Progenitor cell of endocrine pancreas (in vitro differentiated cells): ENCODE data around the gene OXGR1. TPM values are rescaled to one million over a fixed set of nuclear protein-coding genes. Genes with fewer than 3 reads are reported as not detected.

ENCODE experiments used
- DNase-seq: peaks from one replicate; pipeline ENCODE4 v3.0.0; 2021; ENCODE audit warnings: low spot score; ENCODE audit not compliant: unreplicated experiment
- H3K27ac Mint-ChIP-seq: 2 replicates; pipeline ENCODE4 v1.8.0; 2021; ENCODE audit warnings: mild to moderate bottlenecking, moderate library complexity, mixed read lengths
- H3K27me3 Mint-ChIP-seq: 2 replicates; pipeline ENCODE4 v1.8.0; 2021; ENCODE audit warnings: mixed read lengths
- H3K36me3 Mint-ChIP-seq: 2 replicates; pipeline ENCODE4 v1.8.0; 2022; ENCODE audit warnings: mixed read lengths; ENCODE audit not compliant: insufficient read depth
- H3K4me1 Mint-ChIP-seq: 2 replicates; pipeline ENCODE4 v1.8.0; 2021; ENCODE audit warnings: low read depth, mixed read lengths
- H3K4me3 Mint-ChIP-seq: 2 replicates; pipeline ENCODE4 v1.8.0; 2021; ENCODE audit warnings: low read depth, mild to moderate bottlenecking, moderate library complexity, mixed read lengths
- H3K9me3 Mint-ChIP-seq: 2 replicates; pipeline ENCODE4 v1.8.0; 2021; ENCODE audit warnings: low read depth, mixed read lengths
- total RNA-seq: library from RNA; stranded (reverse); gene quantifications from 2 replicates; pipeline ENCODE4 v1.2.1, GENCODE V29; 2021
- TF ChIP-seq, protein P1 (sequence below): fragments of 200-600 bp; sonication (generic); IDR thresholded peaks from one replicate; pipeline ENCODE4 v1.5.0; 2021; ENCODE audit warnings: antibody characterized with exemption, mild to moderate bottlenecking; ENCODE audit not compliant: unreplicated experiment

Gene OXGR1
- total RNA-seq, 1 donor from 2014 or later: not detected

DNA sequence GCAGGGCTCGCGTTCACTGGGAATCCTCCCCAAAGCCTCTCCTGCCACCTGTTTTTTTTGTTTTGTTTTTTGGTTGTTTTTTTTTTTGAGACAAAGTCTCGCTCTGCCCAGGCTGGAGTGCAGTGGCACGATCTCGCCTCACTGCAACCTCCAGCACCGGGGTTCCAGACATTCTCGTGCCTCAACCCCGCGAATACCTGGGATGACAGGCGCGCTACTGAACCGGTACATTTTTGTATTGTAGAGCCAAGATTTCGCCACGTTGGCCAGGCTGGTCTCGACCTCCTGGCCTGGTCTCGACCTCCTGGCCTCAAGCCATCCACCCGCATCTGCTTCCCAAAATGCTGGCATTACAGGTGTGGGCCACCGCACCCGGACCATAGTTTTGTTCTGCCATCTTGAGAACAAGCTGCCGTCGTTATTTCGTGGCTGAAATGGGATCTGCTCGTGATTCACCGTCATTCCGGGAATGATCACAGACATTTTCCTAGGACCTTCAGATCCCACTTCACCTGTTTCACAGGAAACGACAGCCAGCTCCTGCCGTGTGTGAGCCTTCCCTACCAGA, 46.8 kb downstream of the OXGR1 start:
- Mint-ChIP-seq H3K4me3 (no peak overlapping the region), H3K27me3 (peaks cover 33% of the 10 kb centered on the region), H3K27ac (no peak overlapping the region), H3K36me3 (no peaks in the 10 kb centered on the region), H3K9me3 (peaks cover 7% of the 10 kb centered on the region), H3K4me1 (peaks cover 4% of the 10 kb centered on the region)
- TF ChIP-seq, protein P1, sequence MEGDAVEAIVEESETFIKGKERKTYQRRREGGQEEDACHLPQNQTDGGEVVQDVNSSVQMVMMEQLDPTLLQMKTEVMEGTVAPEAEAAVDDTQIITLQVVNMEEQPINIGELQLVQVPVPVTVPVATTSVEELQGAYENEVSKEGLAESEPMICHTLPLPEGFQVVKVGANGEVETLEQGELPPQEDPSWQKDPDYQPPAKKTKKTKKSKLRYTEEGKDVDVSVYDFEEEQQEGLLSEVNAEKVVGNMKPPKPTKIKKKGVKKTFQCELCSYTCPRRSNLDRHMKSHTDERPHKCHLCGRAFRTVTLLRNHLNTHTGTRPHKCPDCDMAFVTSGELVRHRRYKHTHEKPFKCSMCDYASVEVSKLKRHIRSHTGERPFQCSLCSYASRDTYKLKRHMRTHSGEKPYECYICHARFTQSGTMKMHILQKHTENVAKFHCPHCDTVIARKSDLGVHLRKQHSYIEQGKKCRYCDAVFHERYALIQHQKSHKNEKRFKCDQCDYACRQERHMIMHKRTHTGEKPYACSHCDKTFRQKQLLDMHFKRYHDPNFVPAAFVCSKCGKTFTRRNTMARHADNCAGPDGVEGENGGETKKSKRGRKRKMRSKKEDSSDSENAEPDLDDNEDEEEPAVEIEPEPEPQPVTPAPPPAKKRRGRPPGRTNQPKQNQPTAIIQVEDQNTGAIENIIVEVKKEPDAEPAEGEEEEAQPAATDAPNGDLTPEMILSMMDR: no peak
- no peak for DNase-seq

DNA sequence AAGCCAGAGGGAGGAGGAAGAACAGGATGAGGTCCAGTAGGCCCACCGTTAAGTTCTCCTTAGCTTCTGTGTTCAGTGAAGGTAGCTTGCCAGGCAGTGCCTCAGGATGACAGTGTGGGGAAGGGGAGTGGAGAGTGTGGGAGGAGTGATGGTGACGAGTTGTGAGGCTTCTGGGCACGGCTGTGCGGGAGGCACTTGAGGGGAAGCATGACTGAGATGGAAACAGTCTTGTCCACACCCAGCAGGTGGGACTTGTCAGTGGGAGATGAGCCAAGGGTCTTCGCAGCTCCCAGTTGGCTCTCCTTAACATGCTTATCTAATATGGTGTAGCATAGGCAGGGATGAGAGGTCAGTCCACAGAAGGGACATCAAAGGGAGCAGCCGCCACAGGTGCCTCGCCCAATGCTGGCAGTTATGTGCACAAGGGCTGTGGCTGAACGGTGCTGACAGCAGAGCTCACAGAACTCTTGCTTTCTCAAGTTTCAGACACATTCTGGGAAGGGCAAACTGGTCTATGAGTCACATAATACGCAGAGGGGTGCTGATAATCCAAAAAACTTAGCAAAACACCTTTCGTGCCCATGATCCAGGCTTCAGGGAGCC, 47.5 kb downstream of the OXGR1 start:
- DNase-seq: no peak
- H3K4me3 Mint-ChIP-seq: no peak overlapping the region
- H3K27me3 Mint-ChIP-seq: peaks cover 35% of the 10 kb centered on the region
- TF ChIP-seq, protein P1: no peak
- peaks cover 7% of the 10 kb centered on the region for H3K9me3 Mint-ChIP-seq
- no peaks in the 10 kb centered on the region for H3K36me3 Mint-ChIP-seq
- no peak overlapping the region for H3K27ac Mint-ChIP-seq
- peaks cover 4% of the 10 kb centered on the region for H3K4me1 Mint-ChIP-seq

DNA sequence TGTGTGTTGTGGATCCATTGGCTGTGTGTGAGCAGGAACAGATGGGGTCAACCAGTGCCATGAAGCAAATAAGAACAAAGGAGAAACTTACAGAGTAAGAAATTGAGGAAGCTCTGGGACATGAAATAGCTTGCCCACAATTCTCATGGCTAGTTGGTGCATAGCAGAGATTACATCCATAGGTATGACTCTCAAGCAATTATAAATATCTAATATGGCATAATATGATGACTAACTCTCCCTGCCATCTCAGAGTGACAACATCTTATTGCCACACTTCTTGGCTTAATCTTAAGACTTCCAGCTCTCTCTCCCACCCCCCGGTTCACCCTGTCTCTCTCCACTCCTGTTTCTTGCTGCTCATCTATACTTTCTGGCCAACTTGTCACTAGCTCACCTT, 53.3 kb downstream of the OXGR1 start:
- Mint-ChIP-seq H3K36me3 (no peaks in the 10 kb centered on the region), H3K4me1 (peaks cover 4% of the 10 kb centered on the region), H3K27me3 (peaks cover 36% of the 10 kb centered on the region), H3K9me3 (no peaks in the 10 kb centered on the region), H3K27ac (no peak overlapping the region), H3K4me3 (no peak overlapping the region)
- TF ChIP-seq, protein P1: no peak
- DNase-seq: no peak

DNA sequence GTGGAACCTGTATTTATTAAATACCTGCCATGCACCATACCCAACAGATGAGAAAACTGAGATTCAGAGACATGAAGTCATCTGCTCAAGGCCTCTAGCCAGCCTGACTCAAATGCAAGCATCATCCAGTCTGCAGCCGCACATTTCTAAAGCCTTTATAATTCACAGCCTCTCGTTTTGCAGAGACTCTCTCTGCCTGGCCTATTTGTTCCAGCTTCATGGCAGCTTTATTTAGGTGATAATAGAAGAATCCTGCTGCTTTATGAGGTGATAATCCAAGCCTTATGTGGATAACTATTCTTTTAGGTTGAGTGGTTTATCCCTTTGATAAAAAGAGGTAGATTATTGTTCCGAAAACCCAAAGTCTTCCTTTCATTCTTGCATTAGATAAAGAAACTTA, 58.4 kb downstream of the OXGR1 start:
- peaks cover 31% of the 10 kb centered on the region for H3K27me3 Mint-ChIP-seq
- no peak overlapping the region for H3K4me3 Mint-ChIP-seq

More for the DNA sequence above, 58.4 kb downstream of the OXGR1 start:
- no peaks in the 10 kb centered on the region for H3K36me3 Mint-ChIP-seq
- H3K9me3 Mint-ChIP-seq: no peaks in the 10 kb centered on the region
- TF ChIP-seq, protein P1: no peak
- H3K27ac Mint-ChIP-seq: no peak overlapping the region
- no peak for DNase-seq
- no peaks in the 10 kb centered on the region for H3K4me1 Mint-ChIP-seq

Other genes starting within 250 kb of the OXGR1 start
- 51.3 and 51.4 TPM in 2 replicates for gene MBNL2, start 227.9 kb upstream of the OXGR1 start, total RNA-seq